ENCODE results near the gene ARRDC4.

- TF ChIP-seq ZNF2 (tag by site-specific recombination; IDR thresholded peaks at IDR 0.05) (no peak), YY2 (tag by site-specific recombination; IDR thresholded peaks at IDR 0.05) (no peak), ZNF768 (tag by site-specific recombination; IDR thresholded peaks at IDR 0.05) (no peak)
Observed at GRCh38 chr15:98009971-98010370, 49.5 kb downstream of the ARRDC4 start.
